IMR-90 (cell line): ENCODE results near the gene LRRC14B.

Source experiments
- CTCF ChIP-seq: conservative IDR thresholded peaks from 2 replicates; pipeline ENCODE4 v1.5.1; 2012; ENCODE audit warnings: mild to moderate bottlenecking, low read depth, low read length, improper control_type of control experiment
- MAZ ChIP-seq: IDR thresholded peaks from 2 replicates; pipeline ENCODE4 v1.6.1; 2012; ENCODE audit warnings: low read depth, mild to moderate bottlenecking, low read length, improper control_type of control experiment, moderate library complexity, borderline replicate concordance
- MXI1 ChIP-seq: IDR thresholded peaks from 2 replicates; pipeline ENCODE4 v1.6.1; 2012; ENCODE audit warnings: low read depth, mild to moderate bottlenecking, low read length, moderate library complexity, borderline replicate concordance
- POLR2A ChIP-seq: IDR thresholded peaks from 2 replicates; pipeline ENCODE4 v1.6.1; 2012; ENCODE audit warnings: mild to moderate bottlenecking, low read depth, low read length
- RFX5 ChIP-seq: IDR thresholded peaks from 2 replicates; pipeline ENCODE4 v1.8.0; 2012; ENCODE audit warnings: low read depth, mild to moderate bottlenecking, low read length, moderate library complexity
- SMC3 ChIP-seq: fragments of 150-350 bp; IDR thresholded peaks from 2 replicates; pipeline ENCODE4 v1.6.1; 2016; ENCODE audit warnings: low read depth, mild to moderate bottlenecking, antibody characterized with exemption, low read length, moderate library complexity

- TF ChIP-seq MAZ (no peak), CTCF (no peak), POLR2A (no peak), MXI1 (no peak), RFX5 (no peak), SMC3 (no peak)
These were observed 31.2 kb upstream of the LRRC14B start for GRCh38 chr5:160173-160510.
